HEK293T (cell line): ENCODE data around the gene WDR89.

Source experiments
- CTCF ChIA-PET: fragments of 350-600 bp; formaldehyde crosslinking; extraction: SDS; loops from one replicate; lab custom pipeline; 2021; ENCODE audit warnings: antibody characterized with exemption, inconsistent platforms; lab: Yijun Ruan, JAX
- POLR2A ChIA-PET: fragments of 350-600 bp; formaldehyde crosslinking; extraction: SDS; loops from one replicate; lab custom pipeline; 2020; ENCODE audit warnings: antibody characterized with exemption, inconsistent platforms; lab: Yijun Ruan, JAX
- DNase-seq: peaks from one replicate; pipeline ENCODE4 v3.0.0; 2012; ENCODE audit warnings: mixed read lengths; ENCODE audit errors: extremely low spot score
- ARNT ChIP-seq: fragments of 450-650 bp; IDR thresholded peaks from 2 replicates; pipeline ENCODE4 v1.6.1; 2017; ENCODE audit warnings: mild to moderate bottlenecking
- BHLHE40 ChIP-seq: fragments of 450-650 bp; IDR thresholded peaks from 2 replicates; pipeline ENCODE4 v1.6.1; 2016; ENCODE audit warnings: mild to moderate bottlenecking, moderate library complexity, borderline replicate concordance
- CTBP1 ChIP-seq: fragments of 450-650 bp; IDR thresholded peaks from 2 replicates; pipeline ENCODE4 v1.6.1; 2016; ENCODE audit warnings: borderline replicate concordance
- ELF4 ChIP-seq: fragments of 450-650 bp; IDR thresholded peaks from 2 replicates; pipeline ENCODE4 v1.6.1; 2017; ENCODE audit warnings: antibody characterized with exemption
- FOXA1 ChIP-seq: fragments of 450-650 bp; IDR thresholded peaks from 2 replicates; pipeline ENCODE4 v1.6.1; 2016; ENCODE audit warnings: mild to moderate bottlenecking
- FOXK2 ChIP-seq: fragments of 450-650 bp; IDR thresholded peaks from 2 replicates; pipeline ENCODE4 v1.6.1; 2016; ENCODE audit warnings: mild to moderate bottlenecking
- FOXM1 ChIP-seq: fragments of 450-650 bp; IDR thresholded peaks from 2 replicates; pipeline ENCODE4 v1.6.1; 2017; ENCODE audit warnings: mild to moderate bottlenecking, borderline replicate concordance
- HDGF ChIP-seq: fragments of 450-650 bp; IDR thresholded peaks from 2 replicates; pipeline ENCODE4 v1.6.1; 2017; ENCODE audit warnings: antibody characterized with exemption, borderline replicate concordance
- L3MBTL2 ChIP-seq: fragments of 450-650 bp; conservative IDR thresholded peaks from 2 replicates; pipeline ENCODE4 v1.6.1; 2016; ENCODE audit warnings: mild to moderate bottlenecking
- LEF1 ChIP-seq: fragments of 450-650 bp; IDR thresholded peaks from 2 replicates; pipeline ENCODE4 v1.6.1; 2017; ENCODE audit warnings: mild to moderate bottlenecking, borderline replicate concordance
- NFRKB ChIP-seq: fragments of 450-650 bp; IDR thresholded peaks from 2 replicates; pipeline ENCODE4 v1.6.1; 2016; ENCODE audit warnings: mild to moderate bottlenecking, moderate library complexity
- PKNOX1 ChIP-seq: fragments of 450-650 bp; IDR thresholded peaks from 2 replicates; pipeline ENCODE4 v1.6.1; 2016
- SP1 ChIP-seq: fragments of 450-650 bp; IDR thresholded peaks from 2 replicates; pipeline ENCODE4 v1.6.1; 2017
- SUZ12 ChIP-seq: fragments of 450-650 bp; IDR thresholded peaks from 2 replicates; pipeline ENCODE4 v1.6.1; 2016; ENCODE audit warnings: mild to moderate bottlenecking
- TARDBP ChIP-seq: fragments of 450-650 bp; IDR thresholded peaks from 2 replicates; pipeline ENCODE4 v1.6.1; 2016
- ZNF384 ChIP-seq: fragments of 450-650 bp; IDR thresholded peaks from 2 replicates; pipeline ENCODE4 v1.6.1; 2016

WDR89 gene

GRCh38 chr14:63659726-63660125, 18.1 kb upstream of the WDR89 start:
- TF ChIP-seq FOXK2 (no peak), SUZ12 (no peak), LEF1 (no peak), NFRKB (no peak), BHLHE40 (no peak), SP1 (no peak), ZNF384 (no peak), PKNOX1 (no peak), ELF4 (no peak), ARNT (no peak), FOXM1 (no peak), FOXA1 (no peak), L3MBTL2 (no peak), HDGF (no peak), TARDBP (no peak), CTBP1 (no peak)
- POLR2A ChIA-PET, result interaction anchor here (0.5 kb wide), 1 partner anchor 18 kb away, joined by 3 read pairs; the partner anchor contains the start of gene WDR89
- no peak for DNase-seq
- CTCF ChIA-PET, result no interaction called here

- DNase-seq, result no peak
- ChIA-PET POLR2A (interaction anchor here (0.8 kb wide), 1 partner anchor 1012 kb away, joined by 3 read pairs; no protein-coding TSS in a partner anchor), CTCF (no interaction called here)
- TF ChIP-seq ELF4 (no peak), PKNOX1 (no peak), ZNF384 (no peak), ARNT (no peak), LEF1 (no peak), BHLHE40 (no peak), CTBP1 (no peak), FOXA1 (no peak), TARDBP (no peak), FOXM1 (no peak), HDGF (no peak), SUZ12 (no peak), SP1 (no peak), FOXK2 (no peak), L3MBTL2 (no peak), NFRKB (no peak)
Observed at GRCh38 chr14:63656194-63656593, 14.5 kb upstream of the WDR89 start.

GRCh38 chr14:63654936-63655335, 13.3 kb upstream of the WDR89 start:
- no peak for TF ChIP-seq BHLHE40
- TF ChIP-seq NFRKB, result no peak
- TF ChIP-seq TARDBP, result no peak
- TF ChIP-seq LEF1, result no peak
- no peak for TF ChIP-seq SP1
- no peak for TF ChIP-seq CTBP1
- TF ChIP-seq FOXA1, result no peak
- no peak for TF ChIP-seq ZNF384
- no peak for TF ChIP-seq FOXK2
- no peak for TF ChIP-seq SUZ12
- TF ChIP-seq ELF4, result no peak
- no peak for TF ChIP-seq L3MBTL2
- no peak for TF ChIP-seq FOXM1
- no peak for TF ChIP-seq HDGF
- no peak for TF ChIP-seq ARNT
- TF ChIP-seq PKNOX1, result no peak

GRCh38 chr14:63654346-63654745, 12.7 kb upstream of the WDR89 start:
- ChIA-PET POLR2A (no interaction called here), CTCF (no interaction called here)
- TF ChIP-seq FOXA1, result no peak
- no peak for TF ChIP-seq SP1
- TF ChIP-seq LEF1, result no peak
- TF ChIP-seq FOXM1, result no peak
- TF ChIP-seq BHLHE40, result no peak
- no peak for TF ChIP-seq TARDBP
- no peak for TF ChIP-seq HDGF
- TF ChIP-seq SUZ12, result no peak
- TF ChIP-seq ELF4, result no peak
- TF ChIP-seq FOXK2, result no peak
- no peak for TF ChIP-seq NFRKB
- no peak for DNase-seq

More at GRCh38 chr14:63654936-63655335, 13.3 kb upstream of the WDR89 start:
- POLR2A ChIA-PET, result no interaction called here
- DNase-seq, result no peak
- CTCF ChIA-PET, result no interaction called here

- DNase-seq, result no peak
- TF ChIP-seq PKNOX1 (no peak), TARDBP (no peak), ZNF384 (no peak), ELF4 (no peak), LEF1 (no peak), CTBP1 (no peak), ARNT (no peak), SUZ12 (no peak), FOXA1 (no peak), BHLHE40 (no peak), SP1 (no peak), HDGF (no peak), NFRKB (no peak), L3MBTL2 (no peak), FOXM1 (no peak), FOXK2 (no peak)
- POLR2A ChIA-PET, result interaction anchor here (1.6 kb wide), 1 partner anchor 10 kb away, joined by 6 read pairs; the partner anchor contains the start of gene WDR89
- CTCF ChIA-PET, result no interaction called here
Observed at GRCh38 chr14:63652406-63652805, 10.7 kb upstream of the WDR89 start.
